GM04503 (cell line): ENCODE data around the gene RBFOX2.
"Not testable (repeated sequence)": the region's sequence is repeated elsewhere in the genome, so short reads cannot be mapped to it uniquely, and the experiment has no call there.

Experiments
- DNase-seq: peaks from one replicate; pipeline ENCODE4 v3.0.0-alpha.2; 2012; ENCODE audit warnings: low read depth

The RBFOX2 gene

DNA sequence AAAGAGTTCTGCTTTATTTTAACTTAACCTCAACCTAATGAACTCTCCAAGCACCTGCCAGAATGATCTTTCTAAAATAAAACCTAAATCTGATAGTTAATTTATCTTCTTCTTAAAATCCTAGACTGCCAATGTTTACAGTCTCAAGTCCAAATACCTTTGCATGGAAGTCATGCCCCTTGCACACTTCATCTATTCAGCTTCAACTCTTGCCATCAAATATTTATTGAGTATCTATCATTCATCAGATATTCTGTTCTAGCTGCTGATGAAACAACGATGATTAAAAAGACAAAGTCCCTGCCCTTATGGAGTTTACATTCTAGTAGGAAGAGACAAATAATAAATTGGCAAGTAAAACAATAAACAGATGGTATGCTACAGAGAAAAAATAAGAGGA lies 209.2 kb downstream of the RBFOX2 start:
- no peak for DNase-seq

DNA sequence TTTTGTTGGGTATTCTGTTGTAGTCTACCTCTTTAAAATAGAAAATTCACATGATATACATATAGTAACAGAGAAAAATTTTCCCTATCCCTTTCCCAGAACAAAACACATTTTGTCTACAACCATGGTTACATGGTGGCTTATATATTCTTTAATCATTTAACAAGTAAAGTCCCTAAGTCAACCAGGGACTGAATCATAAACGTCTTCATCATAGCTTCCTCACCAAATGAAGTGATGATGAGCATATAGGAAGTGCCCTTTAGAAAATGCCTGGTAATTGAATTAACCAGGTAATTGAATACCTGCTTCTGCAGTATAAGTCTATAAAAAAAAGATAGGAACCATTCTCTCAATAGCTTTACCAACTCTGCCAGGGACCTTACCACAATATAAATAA lies 209.7 kb downstream of the RBFOX2 start:
- no peak for DNase-seq

DNA sequence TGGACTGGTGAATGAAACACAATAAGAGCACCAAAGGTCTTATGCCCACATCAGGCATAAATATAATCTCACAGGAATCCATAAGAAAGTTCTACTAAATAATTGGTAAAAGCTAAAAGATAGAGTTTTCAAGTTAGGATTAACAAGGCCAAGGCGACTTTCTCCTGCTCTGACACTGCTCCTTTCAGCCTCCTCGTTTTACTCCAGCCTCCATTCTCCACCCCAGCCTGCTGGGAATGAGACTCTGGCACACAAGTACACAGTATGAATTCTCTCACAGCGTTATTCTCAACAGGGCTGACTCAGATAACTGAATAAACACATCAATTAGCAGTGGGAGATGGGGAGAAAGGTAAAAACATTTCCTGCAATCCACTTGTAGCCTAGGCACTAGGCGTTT lies 216.0 kb downstream of the RBFOX2 start:
- DNase-seq, result no peak

DNA sequence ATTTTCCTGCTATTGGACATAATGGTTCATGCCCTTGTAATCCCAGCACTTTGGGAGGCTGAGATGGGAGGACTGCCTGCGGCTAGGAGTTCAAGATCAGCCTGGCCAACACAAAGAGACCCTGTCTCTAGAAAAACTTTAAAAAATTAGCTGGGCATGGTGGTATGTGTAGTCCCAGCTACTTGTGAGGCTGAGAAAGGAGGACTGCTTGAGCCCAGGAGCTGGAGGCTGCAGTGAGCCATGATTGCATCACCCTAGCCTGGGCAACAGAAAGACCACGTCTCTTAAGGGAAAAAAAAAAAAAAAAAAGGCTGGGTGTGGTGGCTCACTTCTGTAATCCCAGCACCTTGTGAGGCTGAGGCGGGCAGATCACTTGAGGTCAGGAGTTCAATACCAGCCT lies 217.0 kb downstream of the RBFOX2 start:
- DNase-seq, result no peak

DNA sequence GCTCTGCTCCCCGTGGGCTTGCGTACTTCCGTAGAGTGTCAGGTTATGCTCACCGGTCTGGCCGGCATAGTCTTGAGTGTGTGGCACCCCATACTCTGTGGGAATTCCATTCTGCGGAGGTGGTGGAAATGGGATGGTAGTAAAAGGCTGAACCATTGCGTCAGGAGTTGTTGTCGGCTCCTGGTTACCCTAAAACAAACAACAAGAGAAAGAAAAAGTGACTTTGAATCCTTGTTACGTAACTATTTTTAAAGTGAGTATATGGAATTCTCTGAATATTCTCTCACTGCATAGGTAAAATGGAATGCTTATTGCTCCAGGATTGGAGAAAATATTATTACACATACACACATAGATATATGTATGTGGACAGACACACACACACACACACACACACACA lies 218.8 kb downstream of the RBFOX2 start:
- no peak for DNase-seq

DNA sequence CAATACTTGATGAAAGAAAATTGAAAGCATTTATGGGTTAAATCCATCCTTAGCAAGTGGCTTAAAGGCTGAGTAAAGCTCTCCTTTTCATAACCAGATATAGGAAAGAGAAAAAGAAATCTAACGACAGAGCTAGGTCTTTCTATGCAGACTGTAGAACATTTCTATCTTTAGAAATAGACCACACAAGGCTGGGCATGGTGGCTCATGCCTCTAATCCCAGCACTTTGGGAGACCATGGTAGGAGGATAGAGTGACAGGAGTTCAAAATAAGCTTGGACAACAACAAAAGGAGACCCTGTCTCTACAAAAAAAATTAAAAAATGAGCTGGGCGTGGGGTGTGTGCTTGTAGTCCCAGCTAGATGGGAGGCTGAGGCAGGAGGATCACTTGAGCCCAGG lies 220.2 kb downstream of the RBFOX2 start:
- no peak for DNase-seq

DNA sequence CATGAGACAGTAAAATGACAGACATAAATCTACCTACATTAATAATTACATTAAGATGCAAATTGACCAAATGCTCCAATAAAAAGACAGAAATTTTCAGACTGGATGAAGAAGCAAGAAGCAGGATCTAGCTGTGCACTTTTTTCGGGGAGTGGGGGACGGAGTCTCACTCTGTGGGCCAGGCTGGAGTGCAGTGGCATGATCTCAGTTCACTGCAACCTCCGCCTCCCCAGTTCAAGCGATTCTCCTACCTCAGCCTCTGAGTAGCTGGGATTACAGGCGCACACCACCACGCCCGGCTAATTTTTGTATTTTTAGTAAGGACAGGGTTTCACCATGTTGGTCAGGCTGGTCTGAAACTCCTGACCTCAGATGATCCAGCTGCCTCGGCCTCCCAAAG lies 222.0 kb downstream of the RBFOX2 start:
- DNase-seq, result not testable (repeated sequence)

DNA sequence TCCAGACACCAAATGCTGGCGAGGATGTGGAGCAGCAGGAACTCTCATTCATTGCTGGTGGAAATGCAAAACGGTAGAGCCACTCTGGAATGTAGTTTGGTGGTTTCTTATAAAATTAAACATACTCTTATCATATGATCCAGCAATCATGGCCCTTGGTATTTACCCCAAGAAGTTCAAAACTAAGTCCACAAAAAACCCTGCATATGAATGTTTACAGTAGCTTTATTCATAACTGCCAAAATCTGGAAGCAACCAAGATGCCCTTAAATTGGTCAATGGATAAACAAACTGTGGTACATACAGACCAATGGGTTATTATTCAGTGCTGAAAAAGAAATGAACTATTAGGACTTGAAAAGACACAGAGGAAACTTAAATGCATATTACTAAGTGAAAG lies 223.2 kb downstream of the RBFOX2 start:
- DNase-seq, result no peak

DNA sequence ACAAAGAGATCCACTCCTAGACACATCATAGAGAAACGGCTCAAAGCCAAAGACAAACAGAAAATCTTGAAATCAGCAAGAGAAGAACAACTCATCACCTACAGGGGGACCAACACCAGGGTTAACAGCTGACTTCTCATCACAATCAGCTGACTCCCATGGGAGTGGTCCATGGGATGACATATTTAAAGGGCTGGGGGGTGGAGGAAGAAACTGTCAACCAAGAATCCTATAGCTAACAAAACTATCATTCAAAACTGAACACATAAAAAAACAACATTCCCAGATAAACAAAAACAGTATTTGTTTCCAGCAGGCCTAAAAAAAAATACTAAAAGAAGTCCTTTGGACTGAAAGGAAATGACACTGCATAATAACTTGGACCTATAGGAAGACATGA lies 224.2 kb downstream of the RBFOX2 start:
- DNase-seq, result no peak

DNA sequence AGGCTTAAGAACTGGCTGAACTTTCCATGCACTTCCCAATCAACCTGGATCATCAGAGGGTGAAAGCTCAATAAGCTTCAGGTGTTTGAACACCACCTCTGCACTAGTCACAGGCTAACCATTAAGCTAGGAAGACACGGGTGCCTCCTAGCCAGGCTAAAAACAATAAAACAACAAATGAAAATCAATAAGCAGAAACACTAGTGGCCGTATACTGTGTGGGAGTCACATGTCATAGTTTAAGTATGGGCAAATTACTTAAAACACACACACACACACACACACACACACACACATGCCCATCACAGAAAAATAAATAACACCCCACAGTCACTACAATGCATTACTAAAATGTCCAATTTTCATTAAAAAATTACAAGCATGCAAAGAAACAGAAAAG lies 225.7 kb downstream of the RBFOX2 start:
- no peak for DNase-seq

DNA sequence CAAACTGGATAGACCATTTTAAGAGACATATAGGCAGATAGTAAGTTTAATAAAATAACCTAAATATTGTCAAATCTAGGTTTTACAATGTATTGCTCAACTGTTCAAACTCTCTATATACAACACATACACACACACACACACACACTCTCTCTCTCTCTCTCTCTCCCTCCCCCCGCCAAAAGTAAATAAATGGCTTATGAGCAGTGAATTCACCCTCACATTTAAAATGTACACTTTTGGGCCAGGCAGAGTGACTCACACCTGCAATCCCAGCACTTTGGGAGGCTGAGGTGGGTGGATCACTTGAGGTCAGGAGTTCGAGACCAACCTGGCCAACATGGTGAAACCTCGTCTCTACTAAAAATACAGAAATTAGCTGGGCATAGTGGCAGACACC lies 227.3 kb downstream of the RBFOX2 start:
- not testable (repeated sequence) for DNase-seq

DNA sequence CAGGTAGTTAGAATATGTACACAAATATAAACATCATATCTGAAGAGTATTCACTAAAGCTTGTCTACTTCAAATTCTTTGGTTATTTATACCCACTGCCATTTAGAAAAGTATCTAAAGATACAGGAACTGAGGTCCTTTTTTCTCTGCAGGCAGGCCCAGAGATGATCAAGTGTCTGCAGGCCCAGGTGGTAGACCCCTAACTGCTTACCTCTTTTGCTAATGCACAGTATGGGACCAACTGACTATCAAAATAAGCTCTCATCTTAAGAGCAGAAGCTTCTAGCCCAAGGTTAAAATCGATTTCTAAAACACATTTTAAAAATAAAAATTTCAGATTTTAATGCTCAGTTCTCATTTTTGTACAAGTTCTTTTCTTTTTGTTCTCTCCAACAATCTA lies 229.5 kb downstream of the RBFOX2 start:
- DNase-seq, result no peak

DNA sequence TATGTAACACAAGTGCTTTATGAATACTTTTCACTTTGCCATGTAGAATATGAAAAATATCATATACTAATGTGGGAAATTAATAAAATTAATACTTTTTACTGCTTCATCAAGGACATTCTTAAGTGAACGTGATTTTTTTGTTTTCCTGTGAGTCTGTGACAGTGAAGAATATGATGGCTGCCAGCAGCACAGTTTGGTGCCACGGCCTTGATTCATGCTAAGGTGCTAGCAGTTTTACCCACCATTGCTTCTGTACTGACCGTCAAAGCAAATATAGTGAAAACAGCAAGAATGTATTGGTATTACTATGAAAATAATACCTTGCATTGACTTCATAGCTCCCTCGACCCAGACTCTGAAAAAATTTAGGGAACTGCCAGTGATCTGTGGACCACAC lies 231.2 kb downstream of the RBFOX2 start:
- DNase-seq, result no peak

DNA sequence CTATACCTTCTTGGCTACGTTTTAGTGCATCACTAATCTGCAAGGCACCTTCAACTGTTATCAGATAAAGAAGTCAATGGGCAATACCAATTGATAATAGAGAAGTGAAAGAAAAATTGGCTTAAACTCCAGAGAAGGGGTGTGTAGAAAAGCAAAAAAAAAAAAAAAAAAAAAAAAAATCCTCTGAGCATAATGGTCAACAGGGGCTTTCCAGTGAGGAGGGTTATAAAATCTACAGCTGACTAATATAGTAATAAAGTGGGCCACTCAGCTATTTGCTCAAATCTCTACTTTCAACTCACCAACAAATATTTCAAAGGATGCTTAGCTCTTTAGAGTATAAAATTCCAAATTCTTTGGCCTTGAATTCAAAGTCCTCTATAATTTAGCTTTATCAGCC lies 233.1 kb downstream of the RBFOX2 start:
- no peak for DNase-seq

DNA sequence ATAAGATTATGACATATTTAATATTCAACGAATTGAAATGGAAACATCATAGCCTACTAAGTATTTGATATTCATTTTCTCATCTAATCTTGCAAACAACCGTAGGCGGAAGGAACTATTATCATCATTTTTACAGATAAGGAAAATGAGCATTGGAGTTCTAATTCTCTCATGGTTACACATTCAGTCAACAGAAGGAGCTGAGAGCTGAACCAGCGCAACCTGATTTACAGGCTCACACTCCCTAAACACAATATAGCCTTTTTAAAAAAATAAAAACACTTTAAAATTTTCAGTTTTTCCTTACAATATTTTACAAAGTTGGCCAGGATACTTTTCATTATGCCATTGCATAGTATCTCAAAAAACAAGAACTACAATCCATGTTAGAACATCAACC lies 236.1 kb downstream of the RBFOX2 start:
- DNase-seq, result no peak

DNA sequence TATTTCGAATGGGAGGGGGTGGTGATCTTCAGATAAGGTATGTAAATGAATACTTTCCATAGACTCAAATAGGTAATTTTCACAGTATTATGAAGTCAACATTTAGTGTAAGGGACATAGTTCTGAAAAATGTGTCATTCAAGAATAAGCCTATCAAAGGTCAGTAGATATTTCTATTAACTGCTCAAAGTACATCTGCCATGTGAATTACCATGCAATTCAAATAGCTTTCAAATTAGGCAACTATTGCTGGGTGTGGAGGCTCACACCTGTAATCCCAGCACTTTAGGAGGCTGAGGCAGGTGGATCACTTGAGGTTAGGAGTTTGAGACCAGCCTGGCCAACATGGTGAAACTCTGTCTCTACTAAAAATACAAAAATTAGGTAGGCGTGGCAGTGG lies 236.8 kb downstream of the RBFOX2 start:
- not testable (repeated sequence) for DNase-seq

DNA sequence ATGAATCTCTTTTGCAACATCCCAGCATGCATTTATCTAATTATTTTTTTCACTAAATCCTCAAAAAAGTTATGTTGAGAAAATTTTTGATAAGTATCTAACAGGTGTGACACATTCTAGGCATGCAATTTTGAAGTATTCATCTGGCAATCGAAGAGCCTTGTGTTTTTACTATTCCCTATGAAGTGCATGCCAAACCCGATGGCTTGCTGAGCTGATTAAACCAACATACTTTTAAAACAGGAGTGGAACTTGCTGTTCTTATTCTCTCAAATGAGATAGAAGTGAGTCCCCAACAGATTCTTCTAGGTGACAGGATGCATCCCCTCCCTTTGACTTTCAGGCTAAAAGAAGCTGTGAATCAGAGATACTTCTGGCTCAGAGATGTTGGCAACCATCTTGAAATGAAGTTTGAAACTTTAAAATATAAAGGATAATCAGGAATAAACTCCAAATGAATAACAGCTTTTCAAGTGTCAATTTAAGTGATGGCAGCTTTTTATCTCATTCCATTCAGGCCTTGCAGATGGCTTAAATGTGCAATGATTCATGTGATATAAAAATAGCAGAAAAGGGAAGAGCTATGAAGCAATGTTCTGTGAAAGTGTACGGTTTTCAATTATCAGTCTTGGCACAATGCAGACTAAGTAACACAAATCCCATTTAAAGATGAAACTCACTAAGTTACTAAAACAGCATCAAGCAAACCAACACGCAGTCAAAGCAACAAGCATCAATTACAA lies 243.3 kb downstream of the RBFOX2 start:
- peak; percentile 29 for DNase-seq

DNA sequence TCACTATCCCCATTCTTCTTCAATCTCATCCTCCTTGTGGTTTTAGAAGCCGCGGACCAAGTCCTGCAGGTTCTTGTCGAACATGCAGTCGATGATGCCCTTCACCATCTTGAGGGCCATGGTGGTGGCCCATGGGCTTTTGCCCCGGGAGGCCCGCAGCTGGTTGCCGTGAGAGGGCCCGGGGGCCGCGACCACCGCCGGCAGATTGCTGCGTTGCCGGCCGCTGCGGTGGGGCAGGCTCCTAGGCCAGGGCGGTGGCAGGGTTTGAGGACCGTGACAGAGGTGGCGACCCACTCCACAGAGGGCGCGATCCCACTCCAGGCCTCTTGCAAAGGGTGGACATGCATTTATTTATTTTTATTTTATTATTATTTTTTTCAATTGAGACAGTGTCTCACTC lies 244.0 kb downstream of the RBFOX2 start:
- DNase-seq, result no peak

DNA sequence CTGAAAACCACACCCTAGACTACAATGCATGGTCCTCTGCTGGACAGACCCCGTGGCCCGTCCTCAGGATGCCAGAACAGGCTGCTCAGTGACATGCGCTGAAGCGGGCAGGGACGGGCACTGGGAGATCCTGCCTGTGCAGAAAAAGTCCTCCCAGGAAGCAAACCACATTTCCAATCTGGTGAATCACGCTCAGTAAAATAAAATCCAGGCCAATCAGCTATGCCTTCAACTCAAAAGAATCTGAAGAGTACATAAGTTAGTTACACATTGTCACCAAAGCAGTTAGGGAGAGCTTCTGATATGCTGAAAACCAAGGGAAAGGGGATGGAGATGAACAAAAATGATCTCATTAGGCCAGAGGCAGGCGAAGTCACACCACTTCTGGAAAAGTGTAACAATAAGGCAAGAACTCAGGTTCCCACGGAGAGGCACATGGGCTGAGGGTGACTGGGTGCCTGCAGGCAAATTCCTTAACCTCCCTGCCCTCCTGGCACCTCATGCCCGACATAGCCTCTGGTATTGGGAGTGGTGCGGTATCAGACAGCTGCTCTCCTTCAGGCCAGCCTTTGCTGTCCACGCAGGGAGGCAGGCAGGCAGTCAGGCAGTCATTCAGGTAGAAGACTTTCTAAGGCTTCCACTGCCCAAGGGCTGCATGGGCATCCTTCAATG lies 244.5 kb downstream of the RBFOX2 start:
- peak; percentile 89 for DNase-seq

DNA sequence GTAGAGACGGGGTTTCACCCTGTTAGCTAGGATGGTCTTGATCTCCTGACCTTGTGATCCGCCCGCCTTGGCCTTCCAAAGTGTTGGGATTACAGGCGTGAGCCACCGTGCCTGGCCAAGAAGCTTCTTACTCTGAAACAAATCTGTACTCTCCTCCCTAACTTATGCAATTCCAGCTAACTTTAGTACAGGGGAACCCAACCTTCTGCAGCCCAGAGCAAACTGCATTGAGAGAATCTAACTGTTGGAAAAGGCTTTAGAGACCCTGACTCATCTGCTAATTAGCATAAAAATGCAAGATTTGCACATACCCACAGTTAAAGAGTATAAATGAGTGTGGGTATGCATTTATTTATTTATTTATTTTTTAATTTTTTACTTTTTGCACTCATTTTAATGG lies 246.1 kb downstream of the RBFOX2 start:
- DNase-seq, result no peak

DNA sequence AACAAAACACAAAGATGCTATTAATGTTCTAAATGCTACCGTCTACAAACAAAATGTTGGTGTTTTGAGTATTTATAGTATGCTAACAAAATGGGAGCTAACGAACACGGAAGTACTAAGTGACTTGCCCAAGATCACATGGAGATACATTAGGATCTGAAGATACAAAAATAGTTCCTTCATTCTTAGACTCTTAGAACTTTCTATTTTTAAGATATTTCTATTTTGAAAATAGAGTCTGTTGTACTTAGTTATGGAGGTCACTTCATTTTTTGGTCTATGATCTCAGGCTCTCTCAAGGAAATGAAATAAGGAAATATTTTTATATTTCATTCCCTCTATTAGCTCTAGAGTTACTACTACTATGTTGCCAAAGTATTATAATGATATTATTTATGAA lies 246.7 kb downstream of the RBFOX2 start:
- DNase-seq, result no peak

DNA sequence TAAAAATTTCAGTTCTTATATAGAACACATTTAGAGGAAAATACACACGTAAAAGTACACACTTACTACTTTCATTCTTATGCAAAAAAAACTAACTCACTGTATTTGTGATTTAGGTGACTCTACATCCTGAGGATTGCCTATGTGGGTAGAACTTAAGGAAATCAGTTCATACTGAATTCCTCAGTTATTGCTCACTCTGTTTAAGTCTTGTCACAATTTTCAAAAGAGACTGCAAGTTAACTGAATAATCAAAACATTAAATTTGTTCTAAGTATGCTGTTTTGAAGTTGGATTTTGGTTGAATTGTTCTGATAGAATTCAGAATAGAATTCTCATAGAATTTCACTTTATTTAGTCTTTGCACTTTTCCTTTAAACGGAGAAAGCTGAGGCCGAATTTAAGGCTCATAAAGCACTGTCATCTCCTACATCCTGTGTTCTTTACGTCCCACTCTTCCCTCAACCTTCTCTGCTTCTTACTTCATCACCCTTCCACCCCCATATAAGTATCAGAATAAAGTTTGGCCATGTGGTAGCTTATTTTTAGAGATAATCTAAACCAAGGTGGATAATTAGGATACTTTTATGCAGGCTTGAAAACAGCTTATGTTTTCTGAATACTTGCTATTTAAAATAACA lies 251.2 kb downstream of the RBFOX2 start:
- DNase-seq, result no peak

DNA sequence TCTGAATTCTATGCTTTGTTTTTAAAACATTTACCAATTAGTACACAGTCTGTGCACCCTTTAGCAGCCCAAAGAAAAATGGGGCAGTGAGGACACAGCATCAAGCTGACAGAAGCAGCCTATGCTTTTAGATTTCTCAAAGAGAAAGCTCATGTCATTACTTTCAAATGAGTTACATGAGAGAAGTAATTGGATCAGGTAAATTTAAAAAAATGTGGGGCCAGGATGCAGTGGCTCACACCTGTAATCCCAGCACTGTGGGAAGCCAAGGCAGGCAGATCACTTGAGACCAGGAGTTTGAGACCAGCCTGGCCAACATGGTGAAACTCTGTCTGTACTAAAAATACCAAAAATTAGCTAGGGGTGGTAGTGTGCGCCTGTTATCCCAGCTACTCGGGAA lies 253.3 kb downstream of the RBFOX2 start:
- no peak for DNase-seq

DNA sequence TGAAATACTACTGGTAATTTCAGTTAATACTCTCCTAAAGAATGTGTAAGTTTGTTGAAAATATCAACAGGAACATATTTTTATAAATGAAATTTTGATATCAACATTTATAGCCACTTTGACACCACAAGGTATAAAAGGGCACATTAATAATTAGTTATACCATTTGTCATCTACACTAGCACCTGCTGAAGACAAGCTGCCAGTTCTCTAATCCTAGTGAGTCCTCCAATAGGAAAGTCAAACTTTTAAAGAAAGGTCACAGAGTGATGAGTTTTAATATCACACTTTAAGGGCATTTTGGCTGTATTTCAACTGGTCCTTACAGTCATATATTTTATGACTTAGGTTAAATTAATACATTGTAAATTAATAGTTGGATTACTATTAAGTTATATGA lies 258.6 kb downstream of the RBFOX2 start:
- DNase-seq, result no peak
